NK-92 treated with Interleukin-12 subunit alpha and Interleukin-12 subunit beta, amount 100 ng/mL, for 24 hours (cell line): ENCODE measurements around the gene MBD3.
"Not testable (repeated sequence)": the region's sequence is repeated elsewhere in the genome, so short reads cannot be mapped to it uniquely, and the experiment has no call there.

Experiments
- DNase-seq: peaks from one replicate; lab custom pipeline; 2025; lab: John Stamatoyannopoulos, UW

Gene MBD3

DNA sequence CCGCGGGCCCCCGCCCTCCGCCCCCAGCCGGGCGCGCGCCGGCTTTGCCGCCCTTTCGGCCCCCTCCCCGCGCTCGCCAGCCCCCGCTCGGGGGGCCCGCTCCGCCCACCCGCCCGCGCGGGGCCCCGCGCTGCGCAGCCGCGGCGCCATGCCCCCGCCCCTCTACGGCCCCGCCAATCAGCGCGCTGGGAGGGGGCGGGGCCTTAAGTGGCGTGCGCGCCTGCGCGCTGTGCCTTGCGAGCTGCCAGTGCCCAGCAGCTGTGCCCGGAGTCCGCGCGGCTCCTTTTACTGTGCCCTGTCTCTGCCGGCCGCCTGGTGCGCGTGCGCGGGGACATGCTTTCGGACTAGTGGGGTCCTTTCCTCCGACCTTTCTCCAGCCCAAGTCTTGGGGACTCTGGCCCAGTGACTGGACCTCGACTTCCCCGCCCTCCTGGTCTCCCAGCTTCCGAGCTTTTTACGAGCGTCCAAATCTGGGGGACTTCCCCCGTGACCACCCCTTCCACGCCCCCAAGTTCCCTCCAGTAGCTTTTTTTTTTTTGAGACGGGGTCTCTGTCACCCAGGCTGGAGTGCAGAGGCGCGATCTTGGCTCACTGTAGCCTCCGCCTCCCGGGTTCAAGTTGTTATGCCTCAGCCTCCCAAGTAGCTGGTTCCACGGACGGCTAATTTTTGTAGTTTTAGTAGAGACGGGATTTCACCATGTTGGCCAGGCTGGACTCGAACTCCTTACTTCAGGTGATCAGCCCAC is at the start of gene MBD3:
Gene MBD3 (minus strand): TSS at position 111 of the 746 bp plus-strand sequence. CDS start 234 bp downstream, outside the sequence.
- DNase-seq: peak; percentile 85

DNA sequence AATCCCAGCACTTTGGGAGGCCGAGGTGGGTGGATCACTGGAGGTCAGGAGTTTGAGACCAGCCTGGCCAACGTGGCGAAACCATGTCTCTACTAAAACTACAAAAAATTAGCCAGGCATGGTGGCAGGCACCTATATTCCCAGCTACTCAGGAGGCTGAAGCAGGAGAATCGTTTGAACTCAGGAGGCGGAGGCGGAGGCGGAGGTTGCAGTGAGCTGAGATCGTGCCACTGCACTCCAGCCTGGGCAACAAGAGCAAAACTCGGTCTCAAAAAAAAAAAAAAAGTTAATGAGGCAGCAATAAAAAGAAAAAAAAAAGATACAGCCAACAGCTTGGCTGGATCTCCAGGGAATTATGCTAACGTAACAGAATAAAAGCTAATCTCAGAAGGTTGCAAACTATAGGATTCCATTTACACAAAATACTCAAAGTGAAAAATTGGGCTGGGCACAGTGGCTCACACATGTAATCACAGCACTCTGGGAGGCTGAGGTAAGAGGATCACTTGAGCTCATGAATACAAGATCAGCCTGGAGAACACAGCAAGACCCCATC is 48.3 kb upstream of the MBD3 start:
- not testable (repeated sequence) for DNase-seq

- DNase-seq: no peak
Observed at GRCh38 chr19:1636325-1637236, 43.9 kb upstream of the MBD3 start.

DNA sequence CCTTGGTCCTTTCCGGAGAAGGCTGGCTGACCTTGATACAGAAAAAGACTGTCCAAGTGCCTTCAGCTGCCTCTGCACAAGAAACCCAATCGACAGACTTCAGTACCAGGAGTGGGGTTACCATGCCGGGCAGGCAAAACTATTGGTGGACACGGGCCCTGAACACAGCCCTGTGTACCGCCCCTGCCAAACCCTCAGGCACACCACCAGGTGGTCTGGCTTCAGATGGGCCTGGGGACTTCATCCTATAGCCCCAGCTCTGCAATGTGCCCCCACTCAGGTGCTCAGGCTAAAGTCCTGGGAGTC is 42.2 kb upstream of the MBD3 start:
- no peak for DNase-seq

DNA sequence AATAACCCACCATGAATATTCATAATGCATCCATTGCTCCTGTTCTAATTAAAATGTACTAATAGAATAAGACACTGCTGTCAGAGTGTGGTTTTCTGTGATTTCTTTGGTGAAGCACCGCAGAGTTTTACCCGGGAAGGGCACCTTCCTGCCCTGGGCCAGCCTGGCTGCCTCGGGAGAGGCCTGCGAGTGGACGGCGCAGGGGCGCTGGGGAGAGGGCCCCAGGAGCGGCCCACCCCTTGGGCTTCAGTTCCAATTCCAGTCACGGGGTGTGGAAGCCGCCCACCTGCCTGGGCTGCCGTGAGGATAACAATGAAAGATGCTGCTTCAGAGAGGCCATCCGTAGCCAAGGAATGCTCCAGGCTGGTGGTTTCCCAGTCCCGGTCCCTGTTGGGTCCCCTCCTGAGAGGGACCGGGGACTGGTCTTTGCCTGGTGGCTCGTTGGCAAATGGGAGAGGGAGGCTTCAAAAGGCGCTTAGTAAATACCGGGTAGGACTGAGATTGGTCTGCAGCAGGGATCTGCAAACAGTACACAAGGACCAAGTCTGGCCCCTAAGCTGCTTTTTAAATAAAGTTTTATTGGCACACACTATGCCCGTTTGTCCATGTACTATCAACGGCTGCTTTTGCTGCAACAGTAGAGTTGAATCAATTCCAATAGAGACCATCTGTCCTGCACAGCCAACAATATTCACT is 41.7 kb upstream of the MBD3 start:
- DNase-seq: no peak

- DNase-seq: no peak
Observed at GRCh38 chr19:1633269-1633826, 40.7 kb upstream of the MBD3 start.

- no peak for DNase-seq
Observed at GRCh38 chr19:1632462-1633268, 40.0 kb upstream of the MBD3 start.

- no peak for DNase-seq
Observed at GRCh38 chr19:1631557-1632100, 39.0 kb upstream of the MBD3 start.

DNA sequence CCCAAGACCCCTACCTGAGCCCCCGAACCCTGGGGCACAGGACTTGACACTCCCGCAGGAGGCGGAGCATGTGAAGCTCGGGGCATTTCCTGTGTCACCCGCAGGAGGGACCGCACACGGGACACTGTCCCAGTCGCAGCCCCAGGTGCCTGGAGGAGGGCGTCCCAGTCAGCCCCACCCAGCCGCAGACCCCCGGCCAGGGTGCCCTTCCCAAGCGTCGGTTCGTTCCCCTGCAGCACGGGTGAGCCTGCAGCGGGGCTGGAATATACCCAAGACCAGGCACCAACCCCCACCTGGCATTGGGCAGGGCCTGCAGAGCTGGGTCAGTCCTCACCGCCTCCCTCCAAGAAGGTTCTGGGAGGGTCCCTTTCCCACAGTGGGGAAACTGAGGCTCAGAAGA is 38.1 kb upstream of the MBD3 start:
- DNase-seq: no peak

GRCh38 chr19:1630012-1630411 is 37.3 kb upstream of the MBD3 start:
- DNase-seq: no peak

- no peak for DNase-seq
Observed at GRCh38 chr19:1629256-1629808, 36.7 kb upstream of the MBD3 start.

- no peak for DNase-seq
Observed at GRCh38 chr19:1627194-1627593, 34.5 kb upstream of the MBD3 start.

GRCh38 chr19:1626417-1627010 is 33.8 kb upstream of the MBD3 start:
- DNase-seq: no peak

DNA sequence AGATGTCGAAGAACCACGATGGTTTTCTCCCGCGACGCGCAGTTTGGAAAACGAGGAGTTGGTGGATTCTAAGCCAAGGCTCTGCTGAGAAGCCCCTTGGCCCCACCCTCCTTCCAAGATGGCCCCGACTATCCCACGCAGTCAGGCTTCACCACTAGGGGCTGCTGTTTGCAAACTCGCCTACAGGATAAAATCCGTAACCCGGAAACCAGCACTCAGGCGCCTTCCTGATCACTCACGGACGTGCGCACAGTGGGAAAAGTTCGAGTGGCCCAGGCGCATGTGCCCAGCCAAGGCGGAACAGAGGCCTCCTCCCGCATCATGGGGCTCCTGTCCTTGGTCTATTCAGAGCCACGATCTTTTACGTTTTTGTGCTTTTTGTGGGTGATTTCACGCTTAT is 31.8 kb upstream of the MBD3 start:
- DNase-seq: no peak

DNA sequence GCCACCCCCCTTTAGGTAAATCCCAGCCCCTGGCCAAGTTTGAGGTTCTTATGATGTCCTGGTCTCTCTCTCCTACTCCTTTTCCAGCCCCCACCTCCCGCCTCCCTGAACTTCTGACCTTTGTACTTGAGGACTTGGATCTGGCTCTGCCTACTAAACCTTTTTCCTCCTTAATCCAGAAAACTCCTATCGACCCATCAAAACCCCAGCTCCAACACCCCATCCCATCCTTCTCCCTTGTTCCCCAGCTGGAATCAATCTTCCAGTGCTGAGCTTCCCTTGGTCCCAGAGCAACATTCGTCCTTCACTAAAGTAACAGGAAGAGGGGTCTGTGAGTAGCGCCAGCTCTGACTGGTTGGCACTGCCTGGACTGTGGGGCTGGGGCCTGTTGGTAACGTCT is 29.9 kb upstream of the MBD3 start:
- no peak for DNase-seq

DNA sequence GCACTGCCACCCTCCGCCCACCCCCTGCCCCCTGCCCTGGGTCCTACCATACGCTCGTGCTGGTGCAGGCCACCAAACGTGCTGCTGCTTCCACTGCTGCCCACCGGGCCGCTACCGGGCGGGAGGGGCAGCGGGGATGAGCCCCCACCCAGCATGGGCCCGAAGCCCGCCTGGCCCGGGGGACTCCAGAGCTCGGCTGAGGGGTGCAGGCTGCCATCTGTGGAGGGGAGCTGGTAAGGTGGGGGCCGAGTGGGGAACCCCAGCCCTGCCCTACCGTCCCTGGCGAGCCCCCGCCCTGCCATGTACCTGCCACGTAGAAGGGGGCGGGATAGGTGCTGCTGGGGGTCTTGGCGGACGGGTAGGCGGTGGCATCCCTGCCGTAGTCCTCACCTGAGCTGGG is 29.3 kb upstream of the MBD3 start:
- no peak for DNase-seq

- DNase-seq: no peak
Observed at GRCh38 chr19:1621574-1621973, 28.9 kb upstream of the MBD3 start.

GRCh38 chr19:1621021-1621420 is 28.4 kb upstream of the MBD3 start:
- DNase-seq: no peak

- DNase-seq: no peak
Observed at GRCh38 chr19:1620502-1620901, 27.8 kb upstream of the MBD3 start.

- DNase-seq: no peak
Observed at GRCh38 chr19:1619703-1620102, 27.0 kb upstream of the MBD3 start.
